Stimulated activated naive B cell treated with anti-CD40 and anti-IgM and Interleukin-4, amounts not matched to agents 10 μg/mL and 1 μg/mL and 100 μg/mL, for 72 hours (primary cell): Measurements from ENCODE around the gene HOMER1.

Experiments
- ATAC-seq, 2 donors: fragments of 150-1000 bp; cut with Tn5 transposase; replicated peaks; 2 replicates each; pipeline ENCODE4 v1.10.0; 2021; ENCODE audit warnings: moderate library complexity in 1 of 2
- DNase-seq: peaks from one replicate; pipeline ENCODE4 v3.0.0; 2021
- H3K27ac Mint-ChIP-seq: one replicate; pipeline ENCODE4 v1.8.0; 2022; ENCODE audit warnings: mild to moderate bottlenecking, mixed read lengths
- H3K27me3 Mint-ChIP-seq, 2 donors: one replicate each; pipeline ENCODE4 v1.8.0; 2022; ENCODE audit warnings: mixed read lengths in 2 of 2
- H3K36me3 Mint-ChIP-seq, 2 donors: one replicate each; pipeline ENCODE4 v1.8.0; 2022; ENCODE audit warnings: mixed read lengths in 2 of 2, mild to moderate bottlenecking in 1 of 2
- H3K4me1 Mint-ChIP-seq, 2 donors: one replicate each; pipeline ENCODE4 v1.8.0; 2022; ENCODE audit warnings: mixed read lengths in 2 of 2, mild to moderate bottlenecking in 1 of 2
- H3K4me3 Mint-ChIP-seq, 2 donors: one replicate each; pipeline ENCODE4 v1.8.0; 2022; ENCODE audit warnings: mild to moderate bottlenecking in 2 of 2, mixed read lengths in 2 of 2, moderate library complexity in 1 of 2
- H3K9me3 Mint-ChIP-seq, 2 donors: one replicate each; pipeline ENCODE4 v1.8.0; 2022; ENCODE audit warnings: mixed read lengths in 2 of 2, mild to moderate bottlenecking in 1 of 2

The HOMER1 gene

DNA sequence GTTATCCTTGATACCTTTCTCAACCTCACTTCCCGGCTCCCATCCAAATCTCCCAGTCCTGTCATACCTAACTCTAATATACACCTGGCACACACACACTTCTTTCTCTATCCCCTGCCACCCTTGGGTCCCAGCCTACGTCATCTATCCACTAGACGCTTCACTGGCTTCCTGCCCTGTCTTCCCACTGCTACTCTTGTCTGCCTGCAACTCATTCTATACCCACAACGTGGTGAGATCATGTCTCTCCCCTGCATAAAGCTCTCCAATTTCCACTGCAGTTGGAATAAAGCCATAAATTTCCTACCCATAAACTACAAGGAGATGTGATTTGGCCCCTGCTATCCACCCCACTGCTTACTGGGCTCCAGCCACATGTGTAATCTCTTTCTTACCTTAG lies 184.5 kb downstream of the HOMER1 start:
- Mint-ChIP-seq H3K27me3 (peaks cover 4 to 14% of the 10 kb centered on the region in 2 donors), H3K36me3 (no peaks in the 10 kb centered on the region), H3K4me1 (no peaks in the 10 kb centered on the region), H3K9me3 (peaks cover 0 to 2% of the 10 kb centered on the region in 2 donors), H3K27ac (no peak overlapping the region), H3K4me3 (no peak overlapping the region)
- no peak for DNase-seq
- no peak for ATAC-seq
